ENCODE measurements around the gene SPOCK1.

SPOCK1 gene

DNA sequence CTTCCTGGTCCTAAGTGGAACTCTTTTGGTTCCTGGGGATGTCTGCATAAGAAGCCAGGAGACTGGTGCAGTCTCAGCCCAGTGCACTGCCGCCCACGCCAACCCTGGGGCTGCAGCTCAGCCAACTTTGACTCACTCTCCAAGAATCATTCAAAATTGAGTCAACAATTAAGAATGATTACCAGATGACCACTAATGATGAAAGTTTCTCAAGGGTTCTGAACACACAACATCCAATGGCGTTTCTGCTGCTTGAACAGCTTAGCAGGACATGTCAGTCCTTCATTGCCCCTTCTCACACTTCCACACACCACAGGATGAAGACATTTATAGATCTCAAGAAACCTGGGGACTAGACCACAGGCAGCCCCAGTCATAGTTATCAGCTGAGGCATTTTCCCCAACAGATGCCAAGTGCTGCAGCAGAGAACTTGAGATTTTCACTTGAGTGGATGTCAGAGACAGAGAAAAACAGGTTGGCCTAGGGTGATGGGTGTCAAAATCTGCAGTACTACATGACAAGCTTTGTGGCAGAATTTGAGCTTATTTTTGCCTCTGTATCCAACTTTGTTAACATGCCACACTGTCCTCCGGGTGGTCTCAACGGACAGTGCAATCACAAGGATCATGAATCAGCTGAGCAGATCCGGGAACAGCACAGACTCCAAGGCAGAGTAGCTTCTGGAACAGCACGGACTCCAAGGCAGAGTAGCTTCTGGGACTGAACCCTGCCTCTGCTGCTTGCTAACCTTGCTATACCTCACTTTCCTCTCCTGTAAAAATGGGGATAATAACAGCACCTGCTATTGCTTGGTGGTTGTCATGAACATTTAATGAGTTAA is 356.1 kb downstream of the SPOCK1 start:
- peak; percentile 81 for DNase-seq (ENCODE audit: low spot score)

DNA sequence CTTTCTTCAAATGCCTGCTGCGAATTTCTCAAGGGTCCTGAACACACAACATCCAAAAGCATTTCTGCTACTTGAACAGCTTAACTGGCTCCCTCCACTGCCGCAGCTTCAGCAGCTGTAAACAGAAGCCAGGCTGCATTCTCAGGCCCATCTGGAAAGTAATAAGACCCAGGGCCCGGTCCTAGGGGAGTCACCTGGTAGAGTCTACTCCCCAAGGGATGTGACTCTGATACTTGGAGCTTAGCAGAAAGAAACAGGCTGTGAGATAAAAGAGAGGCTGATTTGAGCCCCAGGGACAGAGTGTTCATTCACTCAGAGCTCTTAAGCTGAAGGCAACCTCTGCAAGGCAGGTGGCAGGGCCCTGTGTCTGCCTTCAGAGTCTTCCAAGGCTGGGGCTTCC is 356.8 kb downstream of the SPOCK1 start:
- peaks cover 47% of the 10 kb centered on the region for H3K4me1 ChIP-seq (ENCODE audit: insufficient read depth, poor library complexity, severe bottlenecking)
- H3K36me3 ChIP-seq (ENCODE audit: low read depth): no peaks in the 10 kb centered on the region
- DNase-seq (ENCODE audit: low spot score) (no peak), ATAC-seq (ENCODE audit: low read depth) (peak; percentile 6; the same call in 2 of the 3 replicates)
- H3K27ac ChIP-seq (ENCODE audit: poor library complexity, severe bottlenecking): peak overlapping the region; percentile 86
- no peaks in the 10 kb centered on the region for H3K9me3 ChIP-seq (ENCODE audit: severe bottlenecking)
- H3K4me3 ChIP-seq (ENCODE audit: severe bottlenecking): no peak overlapping the region
- TF ChIP-seq, protein P1, sequence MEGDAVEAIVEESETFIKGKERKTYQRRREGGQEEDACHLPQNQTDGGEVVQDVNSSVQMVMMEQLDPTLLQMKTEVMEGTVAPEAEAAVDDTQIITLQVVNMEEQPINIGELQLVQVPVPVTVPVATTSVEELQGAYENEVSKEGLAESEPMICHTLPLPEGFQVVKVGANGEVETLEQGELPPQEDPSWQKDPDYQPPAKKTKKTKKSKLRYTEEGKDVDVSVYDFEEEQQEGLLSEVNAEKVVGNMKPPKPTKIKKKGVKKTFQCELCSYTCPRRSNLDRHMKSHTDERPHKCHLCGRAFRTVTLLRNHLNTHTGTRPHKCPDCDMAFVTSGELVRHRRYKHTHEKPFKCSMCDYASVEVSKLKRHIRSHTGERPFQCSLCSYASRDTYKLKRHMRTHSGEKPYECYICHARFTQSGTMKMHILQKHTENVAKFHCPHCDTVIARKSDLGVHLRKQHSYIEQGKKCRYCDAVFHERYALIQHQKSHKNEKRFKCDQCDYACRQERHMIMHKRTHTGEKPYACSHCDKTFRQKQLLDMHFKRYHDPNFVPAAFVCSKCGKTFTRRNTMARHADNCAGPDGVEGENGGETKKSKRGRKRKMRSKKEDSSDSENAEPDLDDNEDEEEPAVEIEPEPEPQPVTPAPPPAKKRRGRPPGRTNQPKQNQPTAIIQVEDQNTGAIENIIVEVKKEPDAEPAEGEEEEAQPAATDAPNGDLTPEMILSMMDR (IDR thresholded peaks at IDR 0.05; ENCODE audit: poor library complexity, severe bottlenecking): no peak
- no peaks in the 10 kb centered on the region for H3K27me3 ChIP-seq (ENCODE audit: insufficient read depth, poor library complexity, severe bottlenecking)

More for the DNA sequence above, 356.1 kb downstream of the SPOCK1 start:
- Histone ChIP-seq H3K4me1 (ENCODE audit: insufficient read depth, poor library complexity, severe bottlenecking) (peaks cover 47% of the 10 kb centered on the region), H3K36me3 (ENCODE audit: low read depth) (no peaks in the 10 kb centered on the region), H3K27ac (ENCODE audit: poor library complexity, severe bottlenecking) (peak overlapping the region; percentile 86), H3K4me3 (ENCODE audit: severe bottlenecking) (no peak overlapping the region), H3K9me3 (ENCODE audit: severe bottlenecking) (no peaks in the 10 kb centered on the region), H3K27me3 (ENCODE audit: insufficient read depth, poor library complexity, severe bottlenecking) (no peaks in the 10 kb centered on the region)
- TF ChIP-seq, protein P1 (IDR thresholded peaks at IDR 0.05; ENCODE audit: poor library complexity, severe bottlenecking): no peak
- peak; percentile 82 for ATAC-seq (ENCODE audit: low read depth)

- Histone ChIP-seq H3K4me1 (ENCODE audit: insufficient read depth, poor library complexity, severe bottlenecking) (peaks cover 43% of the 10 kb centered on the region), H3K4me3 (ENCODE audit: severe bottlenecking) (no peak overlapping the region), H3K9me3 (ENCODE audit: severe bottlenecking) (no peaks in the 10 kb centered on the region), H3K27ac (ENCODE audit: poor library complexity, severe bottlenecking) (peak overlapping the region; percentile 86), H3K36me3 (ENCODE audit: low read depth) (no peaks in the 10 kb centered on the region), H3K27me3 (ENCODE audit: insufficient read depth, poor library complexity, severe bottlenecking) (no peaks in the 10 kb centered on the region)
- TF ChIP-seq, protein P1 (IDR thresholded peaks at IDR 0.05; ENCODE audit: poor library complexity, severe bottlenecking): no peak
- DNase-seq (ENCODE audit: low spot score) (no peak), ATAC-seq (ENCODE audit: low read depth) (peak; percentile 24; the same call in 2 of the 3 replicates)
Observed at GRCh38 chr5:137141779-137142178, 357.3 kb downstream of the SPOCK1 start.

DNA sequence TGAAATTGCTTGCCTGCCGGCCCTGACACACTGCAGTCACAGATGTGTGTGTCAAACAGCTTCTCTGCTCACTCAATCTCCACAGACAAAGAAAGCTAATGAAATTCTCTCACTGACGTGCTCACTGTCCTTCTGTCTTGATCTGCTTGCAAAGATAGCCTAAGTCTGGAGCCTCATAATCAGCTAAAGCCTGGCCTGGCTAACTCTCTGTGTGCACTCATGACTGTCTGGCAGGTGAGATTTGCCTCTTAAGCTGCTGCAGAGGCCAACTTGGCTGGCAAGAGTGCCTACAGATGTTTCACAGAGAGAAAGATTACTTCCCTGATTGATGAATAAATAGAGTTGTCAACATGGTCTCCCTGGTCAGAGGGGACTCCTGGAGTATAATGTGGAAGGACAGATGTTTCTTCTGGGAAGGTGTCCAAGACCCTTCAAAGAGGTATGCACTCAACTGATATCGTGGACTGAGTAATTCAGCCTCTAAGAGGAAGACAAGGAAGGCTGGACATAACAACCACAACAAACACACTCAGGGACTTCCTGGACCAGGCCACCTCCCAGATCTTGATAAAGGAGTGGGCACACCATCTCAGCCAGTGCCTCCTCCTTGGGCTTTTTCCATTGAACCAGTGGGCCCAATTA is 362.0 kb downstream of the SPOCK1 start:
- ATAC-seq (ENCODE audit: low read depth) (no peak), DNase-seq (ENCODE audit: low spot score) (no peak)
- Histone ChIP-seq H3K4me3 (ENCODE audit: severe bottlenecking) (no peak overlapping the region), H3K36me3 (ENCODE audit: low read depth) (no peaks in the 10 kb centered on the region), H3K27ac (ENCODE audit: poor library complexity, severe bottlenecking) (no peak overlapping the region), H3K9me3 (ENCODE audit: severe bottlenecking) (no peaks in the 10 kb centered on the region), H3K4me1 (ENCODE audit: insufficient read depth, poor library complexity, severe bottlenecking) (peaks cover 12% of the 10 kb centered on the region), H3K27me3 (ENCODE audit: insufficient read depth, poor library complexity, severe bottlenecking) (no peaks in the 10 kb centered on the region)
- TF ChIP-seq, protein P1 (IDR thresholded peaks at IDR 0.05; ENCODE audit: poor library complexity, severe bottlenecking): no peak
